ENCODE data around the gene MTERF4.

MTERF4 gene

GRCh38 chr2:241128266-241128665 is 26.2 kb upstream of the MTERF4 start:
- no peak for DNase-seq (ENCODE audit: low read depth in 2 of 2)
- no peak overlapping the region for H3K4me3 ChIP-seq (replicated peaks in 1 of 2; ENCODE audit: low read depth in 2 of 2, low read length in 2 of 2)
- TF ChIP-seq, protein P1, sequence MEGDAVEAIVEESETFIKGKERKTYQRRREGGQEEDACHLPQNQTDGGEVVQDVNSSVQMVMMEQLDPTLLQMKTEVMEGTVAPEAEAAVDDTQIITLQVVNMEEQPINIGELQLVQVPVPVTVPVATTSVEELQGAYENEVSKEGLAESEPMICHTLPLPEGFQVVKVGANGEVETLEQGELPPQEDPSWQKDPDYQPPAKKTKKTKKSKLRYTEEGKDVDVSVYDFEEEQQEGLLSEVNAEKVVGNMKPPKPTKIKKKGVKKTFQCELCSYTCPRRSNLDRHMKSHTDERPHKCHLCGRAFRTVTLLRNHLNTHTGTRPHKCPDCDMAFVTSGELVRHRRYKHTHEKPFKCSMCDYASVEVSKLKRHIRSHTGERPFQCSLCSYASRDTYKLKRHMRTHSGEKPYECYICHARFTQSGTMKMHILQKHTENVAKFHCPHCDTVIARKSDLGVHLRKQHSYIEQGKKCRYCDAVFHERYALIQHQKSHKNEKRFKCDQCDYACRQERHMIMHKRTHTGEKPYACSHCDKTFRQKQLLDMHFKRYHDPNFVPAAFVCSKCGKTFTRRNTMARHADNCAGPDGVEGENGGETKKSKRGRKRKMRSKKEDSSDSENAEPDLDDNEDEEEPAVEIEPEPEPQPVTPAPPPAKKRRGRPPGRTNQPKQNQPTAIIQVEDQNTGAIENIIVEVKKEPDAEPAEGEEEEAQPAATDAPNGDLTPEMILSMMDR (IDR thresholded peaks at IDR 0.05; ENCODE audit: low read depth, low read length), result no peak

GRCh38 chr2:241126771-241127202 is 24.7 kb upstream of the MTERF4 start:
- TF ChIP-seq, protein P1 (IDR thresholded peaks at IDR 0.05; ENCODE audit: low read depth, low read length), result no peak
- DNase-seq (ENCODE audit: low read depth in 2 of 2), result no peak
- H3K4me3 ChIP-seq (replicated peaks in 1 of 2; ENCODE audit: low read depth in 2 of 2, low read length in 2 of 2), result no peak overlapping the region

DNA sequence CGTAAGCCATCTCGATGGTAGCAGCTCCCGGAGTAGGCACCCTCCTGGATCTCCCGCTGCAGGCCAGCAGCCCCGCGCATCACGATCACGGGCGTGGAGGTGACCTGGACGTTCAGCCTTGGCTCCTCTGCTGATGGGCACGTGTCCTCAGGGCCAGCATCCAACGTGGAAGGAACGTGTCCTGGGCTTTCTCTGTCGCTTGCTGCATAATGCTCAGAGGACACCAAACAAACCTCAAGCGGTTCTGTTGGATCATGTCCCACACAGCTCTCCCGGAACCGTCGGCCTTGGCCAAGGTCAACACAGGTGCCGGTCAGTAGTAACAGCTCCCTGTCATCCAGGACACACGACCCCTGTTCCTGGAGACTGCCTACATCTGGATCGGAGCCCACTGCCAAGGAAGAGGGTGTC is 24.1 kb upstream of the MTERF4 start:
- DNase-seq (ENCODE audit: low read depth in 2 of 2), result no peak
- no peak overlapping the region for H3K4me3 ChIP-seq (replicated peaks in 1 of 2; ENCODE audit: low read depth in 2 of 2, low read length in 2 of 2)
- TF ChIP-seq, protein P1 (IDR thresholded peaks at IDR 0.05; ENCODE audit: low read depth, low read length), result no peak

DNA sequence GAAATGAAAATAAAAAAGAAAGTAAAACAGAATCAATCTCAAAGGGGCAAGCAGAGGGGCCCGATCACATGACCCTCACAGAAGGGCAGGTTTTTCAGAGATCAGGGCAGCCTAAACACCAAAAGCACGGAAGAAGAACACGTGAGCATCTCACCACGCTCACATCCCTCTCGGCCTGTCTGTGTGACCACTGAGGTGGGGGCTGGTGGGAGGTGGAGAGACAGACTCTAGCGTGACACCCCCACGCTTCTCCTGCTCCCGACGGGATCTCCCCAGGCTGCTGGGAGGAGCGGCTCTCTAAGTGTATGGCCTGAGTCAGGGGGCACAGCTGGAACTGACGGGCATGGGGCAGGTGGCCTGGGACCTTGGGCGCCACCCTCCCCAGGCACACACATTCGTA is 23.5 kb upstream of the MTERF4 start:
- no peak overlapping the region for H3K4me3 ChIP-seq (replicated peaks in 1 of 2; ENCODE audit: low read depth in 2 of 2, low read length in 2 of 2)
- TF ChIP-seq, protein P1 (IDR thresholded peaks at IDR 0.05; ENCODE audit: low read depth, low read length), result no peak
- no peak for DNase-seq (ENCODE audit: low read depth in 2 of 2)

DNA sequence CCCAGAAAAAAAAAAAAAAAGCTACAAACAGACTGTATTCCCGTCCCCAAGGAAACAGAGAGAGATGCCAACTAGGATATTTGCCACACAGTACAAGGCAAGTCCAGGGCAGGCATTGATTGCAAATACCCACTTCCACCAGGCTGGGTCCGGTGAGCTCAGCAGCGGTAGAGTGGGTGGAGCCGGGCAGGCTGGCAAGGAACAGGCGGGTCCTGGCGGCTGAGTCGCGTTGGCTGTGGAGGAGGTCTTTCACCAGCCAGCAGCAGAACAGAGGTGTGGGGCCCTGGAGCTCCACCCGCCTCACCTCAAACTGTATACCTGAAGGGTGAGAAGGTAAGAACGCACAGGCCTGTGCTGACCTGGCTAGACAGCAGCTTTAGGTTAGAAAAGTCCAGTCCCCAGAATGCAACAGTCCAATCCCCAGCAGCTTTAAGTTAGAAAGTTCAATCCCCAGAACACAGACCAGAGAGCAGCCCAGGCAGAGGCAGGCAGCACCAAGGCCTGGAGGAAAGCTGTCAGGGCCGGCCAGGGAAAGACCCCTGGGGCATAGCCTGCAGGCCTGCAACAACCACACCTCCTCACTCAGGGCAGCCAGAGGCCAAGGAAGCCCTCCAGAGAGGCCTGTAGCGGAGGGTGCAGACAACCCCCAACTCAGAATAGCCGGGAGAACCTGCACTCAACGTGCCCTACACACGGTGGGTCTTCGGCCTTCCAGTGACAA is 21.9 kb upstream of the MTERF4 start:
- TF ChIP-seq, protein P1 (IDR thresholded peaks at IDR 0.05; ENCODE audit: low read depth, low read length), result no peak
- H3K4me3 ChIP-seq (replicated peaks in 1 of 2; ENCODE audit: low read depth in 2 of 2, low read length in 2 of 2), result no peak overlapping the region
- DNase-seq (ENCODE audit: low read depth in 2 of 2), result no peak

DNA sequence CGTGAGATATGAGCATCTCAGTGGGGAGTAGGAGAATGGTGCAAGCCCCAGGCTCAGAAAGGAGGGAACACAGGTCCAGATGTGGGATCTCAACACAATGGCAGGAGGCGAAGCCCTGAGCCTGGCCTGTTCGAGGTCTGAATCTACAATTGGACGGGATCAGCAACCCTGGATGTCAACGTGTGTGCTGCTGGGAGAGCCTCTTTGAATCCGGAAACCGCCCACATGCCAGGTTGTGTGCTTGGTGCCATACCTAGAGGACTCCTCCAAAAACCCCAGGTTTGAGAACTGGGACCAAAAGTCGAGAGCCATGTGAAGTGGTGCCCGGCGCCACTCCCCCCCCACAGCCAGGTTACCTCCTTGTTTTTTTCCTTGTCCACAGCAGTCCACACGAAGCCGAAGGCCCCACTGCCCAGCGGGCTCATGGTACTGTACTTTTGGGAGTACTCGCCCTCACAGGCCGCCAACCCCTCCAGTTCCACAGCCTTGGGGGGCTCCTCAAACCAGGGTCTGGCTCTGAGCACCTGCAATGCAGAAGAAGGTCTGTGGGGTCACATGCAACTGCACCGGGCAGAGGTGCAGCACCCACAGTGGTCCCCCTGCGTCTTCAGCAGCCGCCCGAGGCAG is 20.4 kb upstream of the MTERF4 start:
- no peak for DNase-seq (ENCODE audit: low read depth in 2 of 2)
- TF ChIP-seq, protein P1 (IDR thresholded peaks at IDR 0.05; ENCODE audit: low read depth, low read length), result no peak
- H3K4me3 ChIP-seq (replicated peaks in 1 of 2; ENCODE audit: low read depth in 2 of 2, low read length in 2 of 2), result no peak overlapping the region
